WERI-Rb-1 (cell line): Measurements from ENCODE around the gene TGFB1.

Experiments used
- DNase-seq: peaks from one replicate; pipeline ENCODE4 v3.0.0-alpha.2; 2020
- H3K27ac ChIP-seq: fragments of 250-450 bp; sonication (Bioruptor Pico); 2 replicates; pipeline ENCODE4 v1.5.1; 2020; ENCODE audit warnings: mild to moderate bottlenecking, moderate library complexity
- H3K27me3 ChIP-seq: fragments of 250-450 bp; sonication (Bioruptor Pico); 2 replicates; pipeline ENCODE4 v1.5.1; 2021; ENCODE audit warnings: mild to moderate bottlenecking, low read depth, moderate library complexity; ENCODE audit not compliant: insufficient read depth, severe bottlenecking
- H3K36me3 ChIP-seq: fragments of 250-450 bp; sonication (Bioruptor Pico); 2 replicates; pipeline ENCODE4 v1.5.1; 2020; ENCODE audit warnings: mild to moderate bottlenecking, moderate library complexity
- H3K4me3 ChIP-seq: 2 replicates; pipeline ENCODE4 v1.5.1; 2011; ENCODE audit warnings: low read depth, mild to moderate bottlenecking, control low read depth, low read length
- H3K9me3 ChIP-seq: fragments of 250-450 bp; sonication (Bioruptor Pico); 2 replicates; pipeline ENCODE4 v1.5.1; 2021; ENCODE audit warnings: mild to moderate bottlenecking, moderate library complexity; ENCODE audit not compliant: severe bottlenecking
- CTCF ChIP-seq: IDR thresholded peaks from 2 replicates; pipeline ENCODE4 v1.5.1; 2011; ENCODE audit warnings: low read depth, mild to moderate bottlenecking, control low read depth, inconsistent platforms, low read length

Gene TGFB1

GRCh38 chr19:41288673-41289530, 64.8 kb downstream of the TGFB1 start:
- no peak overlapping the region for H3K4me3 ChIP-seq
- H3K36me3 ChIP-seq = peaks cover 91% of the 10 kb centered on the region
- no peak for DNase-seq
- H3K9me3 ChIP-seq = no peaks in the 10 kb centered on the region
- no peaks in the 10 kb centered on the region for H3K27me3 ChIP-seq
- H3K27ac ChIP-seq = no peak overlapping the region
- TF ChIP-seq CTCF = no peak
